ENCODE results near the gene STAT1. TPM values are rescaled to one million over a fixed set of nuclear protein-coding genes. Genes with fewer than 3 reads are reported as not detected.

STAT1 gene
- total RNA-seq, 1 donor from 2014 or later = 61.7 TPM

GRCh38 chr2:191051825-191052778 is 38.1 kb upstream of the STAT1 start:
- no peak overlapping the region for H3K9ac ChIP-seq

GRCh38 chr2:191051177-191051576 is 37.2 kb upstream of the STAT1 start:
- Mint-ChIP-seq H3K27me3 (ENCODE audit: insufficient read depth, low read depth) (no peaks in the 10 kb centered on the region), H3K4me3 (no peak overlapping the region), H3K4me1 (peaks cover 11% of the 10 kb centered on the region), H3K27ac (no peak overlapping the region), H3K36me3 (no peaks in the 10 kb centered on the region), H3K9me3 (no peaks in the 10 kb centered on the region)
- no peak overlapping the region for H2AFZ ChIP-seq (replicated peaks)
- no peaks in the 10 kb centered on the region for H3K27me3 ChIP-seq
- H3K4me3 ChIP-seq = no peak overlapping the region
- DNase-seq (ENCODE audit: low spot score) = no peak
- no peak overlapping the region for H3K27ac ChIP-seq
- H3K36me3 ChIP-seq = no peaks in the 10 kb centered on the region
- no peak overlapping the region for H3K4me2 ChIP-seq
- H3F3A ChIP-seq (ENCODE audit: low read depth) = no peaks in the 10 kb centered on the region
- no peaks in the 10 kb centered on the region for H4K20me1 ChIP-seq (ENCODE audit: low read depth)
- H3K9me3 ChIP-seq (ENCODE audit: low read depth) = no peaks in the 10 kb centered on the region
- no peaks in the 10 kb centered on the region for H3K79me2 ChIP-seq (ENCODE audit: low read depth)
- H3K9ac ChIP-seq = no peak overlapping the region
- TF ChIP-seq EZH2 (IDR thresholded peaks at IDR 0.05) (no peak), EZH2phosphoT487 (IDR thresholded peaks at IDR 0.05) (no peak), CTCF (IDR thresholded peaks at IDR 0.05) (no peak)
- peaks cover 4% of the 10 kb centered on the region for H3K4me1 ChIP-seq

More at GRCh38 chr2:191051825-191052778, 38.1 kb upstream of the STAT1 start:
- Histone ChIP-seq H3K27me3 (no peaks in the 10 kb centered on the region), H2AFZ (replicated peaks) (no peak overlapping the region), H3K4me3 (no peak overlapping the region), H3F3A (ENCODE audit: low read depth) (no peaks in the 10 kb centered on the region), H3K36me3 (no peaks in the 10 kb centered on the region), H3K4me1 (peaks cover 4% of the 10 kb centered on the region), H3K4me2 (no peak overlapping the region), H4K20me1 (ENCODE audit: low read depth) (no peaks in the 10 kb centered on the region), H3K79me2 (ENCODE audit: low read depth) (no peaks in the 10 kb centered on the region), H3K9me3 (ENCODE audit: low read depth) (no peaks in the 10 kb centered on the region), H3K27ac (no peak overlapping the region)
- DNase-seq (ENCODE audit: low spot score) = peak; percentile 57
- H3K4me1 Mint-ChIP-seq = peaks cover 11% of the 10 kb centered on the region
- TF ChIP-seq EZH2 (IDR thresholded peaks at IDR 0.05) (no peak), CTCF (IDR thresholded peaks at IDR 0.05) (peak; percentile 76), EZH2phosphoT487 (IDR thresholded peaks at IDR 0.05) (no peak)
- H3K27ac Mint-ChIP-seq = no peak overlapping the region
- H3K27me3 Mint-ChIP-seq (ENCODE audit: insufficient read depth, low read depth) = no peaks in the 10 kb centered on the region
- H3K36me3 Mint-ChIP-seq = no peaks in the 10 kb centered on the region
- H3K4me3 Mint-ChIP-seq = no peak overlapping the region
- no peaks in the 10 kb centered on the region for H3K9me3 Mint-ChIP-seq

- Mint-ChIP-seq H3K36me3 (no peaks in the 10 kb centered on the region), H3K4me1 (peaks cover 11% of the 10 kb centered on the region), H3K4me3 (no peak overlapping the region), H3K27me3 (ENCODE audit: insufficient read depth, low read depth) (no peaks in the 10 kb centered on the region), H3K9me3 (no peaks in the 10 kb centered on the region), H3K27ac (no peak overlapping the region)
- Histone ChIP-seq H3K4me3 (no peak overlapping the region), H3K79me2 (ENCODE audit: low read depth) (no peaks in the 10 kb centered on the region), H2AFZ (replicated peaks) (no peak overlapping the region), H4K20me1 (ENCODE audit: low read depth) (no peaks in the 10 kb centered on the region), H3K4me1 (peaks cover 4% of the 10 kb centered on the region), H3F3A (ENCODE audit: low read depth) (no peaks in the 10 kb centered on the region), H3K9me3 (ENCODE audit: low read depth) (no peaks in the 10 kb centered on the region), H3K9ac (no peak overlapping the region), H3K4me2 (no peak overlapping the region), H3K27ac (no peak overlapping the region), H3K27me3 (no peaks in the 10 kb centered on the region), H3K36me3 (no peaks in the 10 kb centered on the region)
- DNase-seq (ENCODE audit: low spot score) = no peak
- TF ChIP-seq EZH2phosphoT487 (IDR thresholded peaks at IDR 0.05) = no peak
- no peak for TF ChIP-seq CTCF (IDR thresholded peaks at IDR 0.05)
- TF ChIP-seq EZH2 (IDR thresholded peaks at IDR 0.05) = no peak
Measured at GRCh38 chr2:191050640-191050987, 36.6 kb upstream of the STAT1 start.

All from neural progenitor cell (in vitro differentiated cells).